CD4-positive, alpha-beta T cell treated with Interleukin-12 subunit alpha and Interleukin-12 subunit beta, for 1 hour (primary cell): ENCODE results near the gene TBL1XR1.
A peak's percentile ranks its signal among the peaks of the same experiment; 100 is the strongest.
"Not testable (repeated sequence)": the region's sequence is repeated elsewhere in the genome, so short reads cannot be mapped to it uniquely, and the experiment has no call there.

Experiments used
- DNase-seq: peaks from one replicate; pipeline ENCODE4 v3.0.0-alpha.2; 2020

Gene TBL1XR1

GRCh38 chr3:177057768-177058167, 139.5 kb downstream of the TBL1XR1 start:
- DNase-seq: peak; percentile 51

- no peak for DNase-seq
Observed at GRCh38 chr3:177056927-177057326, 140.4 kb downstream of the TBL1XR1 start.

- no peak for DNase-seq
Observed at GRCh38 chr3:177055605-177056571, 141.4 kb downstream of the TBL1XR1 start.

- no peak for DNase-seq
Observed at GRCh38 chr3:177053107-177053506, 144.2 kb downstream of the TBL1XR1 start.

GRCh38 chr3:177051411-177051810, 145.9 kb downstream of the TBL1XR1 start:
- DNase-seq: no peak

GRCh38 chr3:177050501-177051237, 146.6 kb downstream of the TBL1XR1 start:
- DNase-seq: peak; percentile 67

- no peak for DNase-seq
Observed at GRCh38 chr3:177045767-177046166, 151.5 kb downstream of the TBL1XR1 start.

- no peak for DNase-seq
Observed at GRCh38 chr3:177045222-177045621, 152.1 kb downstream of the TBL1XR1 start.

- no peak for DNase-seq
Observed at GRCh38 chr3:177041730-177042551, 155.3 kb downstream of the TBL1XR1 start.

GRCh38 chr3:177041021-177041729, 156.1 kb downstream of the TBL1XR1 start:
- DNase-seq: no peak

GRCh38 chr3:177039490-177040274, 157.6 kb downstream of the TBL1XR1 start:
- no peak for DNase-seq

GRCh38 chr3:177037241-177037640, 160.0 kb downstream of the TBL1XR1 start:
- DNase-seq: no peak

GRCh38 chr3:177035676-177036075, 161.6 kb downstream of the TBL1XR1 start:
- no peak for DNase-seq

GRCh38 chr3:177034832-177035475, 162.3 kb downstream of the TBL1XR1 start:
- DNase-seq: no peak

- DNase-seq: no peak
Observed at GRCh38 chr3:177026505-177027277, 170.6 kb downstream of the TBL1XR1 start.

GRCh38 chr3:177015881-177016280, 181.4 kb downstream of the TBL1XR1 start:
- no peak for DNase-seq

GRCh38 chr3:177013681-177014280, 183.5 kb downstream of the TBL1XR1 start:
- no peak for DNase-seq

GRCh38 chr3:177005718-177006405, 191.4 kb downstream of the TBL1XR1 start:
- DNase-seq: no peak

- not testable (repeated sequence) for DNase-seq
Observed at GRCh38 chr3:177000159-177000558, 197.1 kb downstream of the TBL1XR1 start.
